HepG2 (cell line): ENCODE results near the gene MUL1. TPM values are rescaled to one million over a fixed set of nuclear protein-coding genes. Genes with fewer than 3 reads are reported as not detected.
A peak's percentile ranks its signal among the peaks of the same experiment; 100 is the strongest.

Source experiments
- ARNT2 ChIP-seq: sonication (generic); formaldehyde crosslinking; IDR thresholded peaks from 2 replicates; pipeline ENCODE4 v1.8.0; 2022; ENCODE audit warnings: mild to moderate bottlenecking, low read depth, missing genetic modification reagents, moderate library complexity
- BRCA1 ChIP-seq: sonication (generic); formaldehyde crosslinking; IDR thresholded peaks from 2 replicates; pipeline ENCODE4 v1.4.0; 2020; ENCODE audit warnings: missing genetic modification reagents
- HNRNPL ChIP-seq: fragments of 200-400 bp; formaldehyde crosslinking; IDR thresholded peaks from 2 replicates; pipeline ENCODE4 v1.6.1; 2017; ENCODE audit warnings: mild to moderate bottlenecking, low read depth, low read length
- HNRNPLL ChIP-seq: fragments of 200-400 bp; formaldehyde crosslinking; IDR thresholded peaks from 2 replicates; pipeline ENCODE4 v1.6.1; 2017; ENCODE audit warnings: mild to moderate bottlenecking, low read depth, low read length; ENCODE audit not compliant: poor library complexity, severe bottlenecking
- HOXA5 ChIP-seq: sonication (generic); formaldehyde crosslinking; IDR thresholded peaks from 2 replicates; pipeline ENCODE4 v1.4.0; 2020; ENCODE audit warnings: missing genetic modification reagents
- IRF2 ChIP-seq: IDR thresholded peaks from 2 replicates; pipeline ENCODE4 v1.6.1; 2018; ENCODE audit warnings: missing genetic modification reagents, missing compliant biosample characterization
- MIER2 ChIP-seq: IDR thresholded peaks from 2 replicates; pipeline ENCODE4 v1.6.1; 2016; ENCODE audit warnings: missing biosample characterization, missing genetic modification reagents
- NFE2L1 ChIP-seq: sonication (generic); formaldehyde crosslinking; IDR thresholded peaks from 2 replicates; pipeline ENCODE4 v1.4.0; 2020; ENCODE audit warnings: missing genetic modification reagents, mild to moderate bottlenecking, borderline replicate concordance
- SIN3A ChIP-seq: IDR thresholded peaks from 2 replicates; pipeline ENCODE4 v1.6.1; 2011; ENCODE audit warnings: low read depth, mild to moderate bottlenecking, control low read depth, low read length, borderline replicate concordance
- SMAD3 ChIP-seq: sonication (generic); formaldehyde crosslinking; IDR thresholded peaks from 2 replicates; pipeline ENCODE4 v1.4.0; 2020; ENCODE audit warnings: missing genetic modification reagents
- ZBTB7B ChIP-seq: sonication (generic); formaldehyde crosslinking; IDR thresholded peaks from 2 replicates; pipeline ENCODE4 v1.4.0; 2020; ENCODE audit warnings: missing genetic modification reagents
- ZFP91 ChIP-seq: sonication (generic); formaldehyde crosslinking; IDR thresholded peaks from 2 replicates; pipeline ENCODE4 v1.9.0; 2022; ENCODE audit warnings: missing genetic modification reagents, mild to moderate bottlenecking, borderline replicate concordance
- ZNF20 ChIP-seq: sonication (generic); formaldehyde crosslinking; IDR thresholded peaks from 2 replicates; pipeline ENCODE4 v1.4.0; 2020; ENCODE audit warnings: mild to moderate bottlenecking, moderate library complexity, missing genetic modification reagents
- ZNF205 ChIP-seq: IDR thresholded peaks from 2 replicates; pipeline ENCODE4 v1.6.1; 2018; ENCODE audit warnings: missing biosample characterization, missing genetic modification reagents
- ZNF207 ChIP-seq: fragments of 450-650 bp; IDR thresholded peaks from 2 replicates; pipeline ENCODE4 v1.6.1; 2016; ENCODE audit warnings: antibody characterized with exemption, borderline replicate concordance
- ZNF317 ChIP-seq: sonication (generic); formaldehyde crosslinking; IDR thresholded peaks from 2 replicates; pipeline ENCODE4 v1.5.0; 2020; ENCODE audit warnings: mild to moderate bottlenecking, missing genetic modification reagents
- ZNF318 ChIP-seq: sonication (generic); formaldehyde crosslinking; IDR thresholded peaks from 2 replicates; pipeline ENCODE4 v1.4.0; 2020; ENCODE audit warnings: mild to moderate bottlenecking, missing genetic modification reagents
- ZNF563 ChIP-seq: sonication (generic); formaldehyde crosslinking; IDR thresholded peaks from 2 replicates; pipeline ENCODE4 v1.8.0; 2022; ENCODE audit warnings: mild to moderate bottlenecking, moderate library complexity, missing genetic modification reagents
- ZNF616 ChIP-seq: sonication (generic); formaldehyde crosslinking; IDR thresholded peaks from 2 replicates; pipeline ENCODE4 v1.5.0; 2020; ENCODE audit warnings: low read depth, mild to moderate bottlenecking, missing genetic modification reagents
- polyA plus RNA-seq, 8 experiments: library from polyadenylated mRNA; depleted of rRNA in 3 of 8; stranded (reverse) in 7 of 8; unstranded in 1 of 8; fragments of >200 nt; fragmentation: Illumina TruSeq in 4 of 8; extraction: Trizol in 4 of 8; gene quantifications; 2 replicates each; pipeline versions ENCODE4 v1.2.1 to v1.2.3, GENCODE V29; 2011 to 2016; ENCODE audit warnings: low read depth in 4 of 8, missing spikeins in 1 of 8, mixed read lengths in 1 of 8; ENCODE audit not compliant: insufficient read depth in 1 of 8
- total RNA-seq, 5 experiments: library from RNA; depleted of rRNA; stranded (reverse); fragments of >200 nt; fragmentation: Illumina TruSeq; extraction: Trizol; gene quantifications; 2 replicates each; pipeline ENCODE4 v1.2.3, GENCODE V29; 2016; ENCODE audit warnings: low read depth in 1 of 5

The MUL1 gene
- total and polyA plus RNA-seq, 2 of the 13 experiments (the other 11 are each of a cell fraction or from before 2014, with no cell fraction given) = 21.5 to 26.5 TPM

GRCh38 chr1:20484519-20485462 lies 23.2 kb downstream of the MUL1 start (continued):
- TF ChIP-seq HNRNPLL = peak; percentile 80
- peak; percentile 52; the same call in 1 of the 2 replicates for TF ChIP-seq ZNF563 (CRISPR knock-in tag)
- no peak for TF ChIP-seq HOXA5
- no peak for TF ChIP-seq ZNF207
- no peak for TF ChIP-seq ZNF318 (CRISPR knock-in tag)
- no peak for TF ChIP-seq ZNF317
- 0 out of 2 replicates have a peak, but pooled peaks have one; percentile 35 for TF ChIP-seq HNRNPL
- TF ChIP-seq SIN3A = no peak
- no peak for TF ChIP-seq NFE2L1 (CRISPR knock-in tag)
- no peak for TF ChIP-seq BRCA1 (CRISPR knock-in tag)
- TF ChIP-seq ZNF205 = no peak
- no peak for TF ChIP-seq ZNF616 (CRISPR knock-in tag)
- TF ChIP-seq ZBTB7B = no peak
- no peak for TF ChIP-seq ZNF20
- no peak for TF ChIP-seq ZFP91 (CRISPR knock-in tag)
- no peak for TF ChIP-seq IRF2 (CRISPR knock-in tag)
- no peak for TF ChIP-seq MIER2 (CRISPR knock-in tag)
- no peak for TF ChIP-seq SMAD3
- TF ChIP-seq ARNT2 (CRISPR knock-in tag) = no peak
